Activated CD8-positive, alpha-beta memory T cell treated with anti-CD3 and anti-CD28 coated beads, Interleukin-2, amount 50 U/mL, for 4 hours (primary cell): ENCODE measurements around the gene MICAL3.

Experiments used
- DNase-seq: peaks from one replicate; pipeline ENCODE4 v3.0.0-alpha.2; 2020

Gene MICAL3

DNA sequence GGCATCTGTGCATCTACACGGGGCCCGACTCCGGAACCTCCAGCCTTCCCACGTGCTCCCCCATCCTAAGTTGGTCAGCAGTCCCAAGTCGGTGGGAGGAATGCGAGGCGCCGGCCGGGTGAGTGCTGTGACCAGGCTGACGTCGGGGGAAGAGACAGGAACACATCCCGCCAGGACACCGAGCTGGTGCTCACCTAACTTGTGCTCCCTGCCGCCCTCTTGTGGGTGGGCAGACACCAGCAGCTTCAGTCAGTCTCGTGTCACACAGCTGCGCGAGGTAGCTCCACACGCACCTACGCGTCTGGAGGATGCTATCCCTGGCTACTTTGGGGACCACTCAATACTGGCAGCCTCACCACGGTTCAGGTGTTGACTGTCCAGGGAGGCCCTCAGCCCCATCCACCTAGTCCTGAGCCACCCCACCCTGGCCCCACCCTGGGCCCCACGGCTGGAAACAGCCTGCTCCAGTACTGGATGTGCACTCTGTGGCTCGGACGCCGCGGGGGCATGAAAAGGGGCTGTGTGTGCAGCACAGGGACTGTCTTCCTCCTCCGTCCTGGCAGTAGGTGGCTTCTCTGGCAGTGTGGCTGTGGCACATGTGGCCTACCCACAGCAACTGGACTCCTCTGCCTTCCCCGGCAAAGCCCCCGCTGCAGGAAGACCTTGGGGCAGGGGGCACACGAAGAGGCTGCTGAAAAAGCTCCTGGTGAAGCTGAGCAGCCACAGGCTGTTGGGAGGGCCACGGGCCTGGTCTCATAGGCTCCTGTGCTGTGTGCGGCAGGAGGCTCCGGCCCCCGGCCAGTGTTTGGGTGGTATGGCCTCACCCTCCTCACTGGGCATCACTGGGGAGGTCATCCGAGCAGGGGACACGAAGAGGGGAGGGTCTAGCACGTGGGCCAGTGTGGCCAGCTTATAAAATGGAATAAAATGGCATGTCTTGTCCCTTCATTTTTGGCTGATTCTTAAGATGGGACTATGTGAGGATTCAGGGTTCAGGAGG, 238.9 kb downstream of the MICAL3 start:
- peak; percentile 76 for DNase-seq

DNA sequence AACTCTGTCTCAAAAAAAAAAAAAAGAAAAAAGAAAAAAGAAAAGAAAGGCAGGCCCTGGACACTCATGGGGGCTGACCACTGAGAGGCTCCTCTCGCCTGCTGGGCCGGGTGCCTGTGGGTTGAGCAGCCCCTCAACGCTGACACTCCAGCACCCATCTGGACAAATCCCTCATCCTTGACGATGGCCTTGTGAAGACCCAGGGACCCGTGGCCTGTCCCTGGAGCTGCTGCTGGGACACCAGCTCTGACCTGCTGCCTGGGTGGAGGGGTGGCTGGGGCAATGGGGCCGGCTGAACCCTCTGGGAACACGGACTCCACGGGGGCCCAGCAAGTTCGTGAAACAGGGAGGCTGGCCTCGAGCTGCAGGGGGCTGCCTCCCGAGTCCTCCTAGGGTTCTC, 239.6 kb downstream of the MICAL3 start:
- no peak for DNase-seq

DNA sequence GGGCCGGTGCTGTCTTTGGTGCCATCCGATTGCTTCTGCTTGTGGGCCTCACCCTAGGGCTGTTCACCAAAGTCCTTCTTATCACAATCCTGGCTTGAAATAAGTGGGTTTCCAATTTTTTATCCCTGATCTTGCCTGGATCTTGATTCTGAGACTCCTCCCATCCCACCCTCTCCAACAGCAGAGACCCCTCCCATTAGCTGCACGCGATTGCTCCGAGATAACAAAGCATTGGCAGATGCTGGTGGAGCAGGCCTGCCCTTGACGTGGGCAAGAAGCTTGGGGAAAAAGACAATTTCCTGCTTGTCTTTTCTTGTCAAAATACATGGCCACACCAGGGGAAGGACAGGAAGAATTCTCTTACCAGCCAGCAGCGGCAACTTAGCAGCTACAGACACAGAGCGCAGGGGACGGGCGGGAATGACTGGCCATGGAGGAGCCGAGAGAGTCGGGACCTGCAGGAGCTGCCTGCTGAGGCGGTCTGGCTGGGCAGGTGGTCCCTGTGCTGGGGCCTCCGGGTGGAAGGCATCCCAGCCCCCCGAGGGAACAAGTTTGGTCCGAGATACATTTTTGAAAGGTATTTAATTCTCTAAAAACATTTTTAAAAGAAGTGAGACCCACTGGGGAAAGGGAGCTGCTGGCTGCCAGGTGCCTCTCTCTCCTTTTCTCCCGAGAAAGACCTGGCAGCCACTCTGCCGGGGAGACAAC, 240.4 kb downstream of the MICAL3 start:
- no peak for DNase-seq

DNA sequence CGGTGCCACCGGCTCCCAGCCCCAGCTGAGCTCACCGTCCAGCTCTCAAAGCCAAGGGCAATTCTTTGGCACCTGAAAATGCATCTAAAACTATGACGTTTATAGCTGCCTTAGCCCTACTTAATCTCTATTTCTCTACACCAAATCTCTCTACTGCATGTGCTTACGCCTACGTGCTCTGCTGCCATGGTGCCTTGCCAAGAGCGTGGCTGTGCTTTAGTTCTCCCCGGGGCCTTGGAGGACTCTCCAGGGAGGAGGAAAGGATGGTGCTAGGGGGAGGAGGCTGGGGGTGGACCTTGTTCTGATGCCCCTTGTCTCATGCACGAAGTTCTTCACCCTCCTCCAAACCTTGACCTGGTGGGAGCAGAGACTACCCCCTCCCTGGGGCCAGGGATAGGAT, 241.0 kb downstream of the MICAL3 start:
- no peak for DNase-seq

DNA sequence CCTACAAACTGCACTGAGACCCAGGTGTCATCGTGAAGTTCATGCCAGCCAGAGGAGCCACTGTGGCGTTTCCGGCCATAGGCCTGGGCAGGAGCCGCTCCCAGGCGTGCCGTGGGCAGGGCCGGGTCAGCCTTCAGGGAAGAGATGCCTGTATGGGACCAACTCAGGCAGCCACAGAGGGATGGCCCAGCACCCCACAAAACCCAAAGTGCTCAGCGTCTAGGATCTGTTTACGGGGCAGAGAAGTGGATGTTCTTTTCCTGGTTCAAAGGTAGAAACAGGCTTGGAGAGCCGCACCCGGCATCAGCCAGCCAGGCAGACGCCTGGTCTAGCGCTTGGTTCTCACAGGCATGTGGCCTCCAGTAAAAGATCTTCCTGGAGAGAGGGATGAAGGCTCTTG, 241.7 kb downstream of the MICAL3 start:
- DNase-seq: no peak

DNA sequence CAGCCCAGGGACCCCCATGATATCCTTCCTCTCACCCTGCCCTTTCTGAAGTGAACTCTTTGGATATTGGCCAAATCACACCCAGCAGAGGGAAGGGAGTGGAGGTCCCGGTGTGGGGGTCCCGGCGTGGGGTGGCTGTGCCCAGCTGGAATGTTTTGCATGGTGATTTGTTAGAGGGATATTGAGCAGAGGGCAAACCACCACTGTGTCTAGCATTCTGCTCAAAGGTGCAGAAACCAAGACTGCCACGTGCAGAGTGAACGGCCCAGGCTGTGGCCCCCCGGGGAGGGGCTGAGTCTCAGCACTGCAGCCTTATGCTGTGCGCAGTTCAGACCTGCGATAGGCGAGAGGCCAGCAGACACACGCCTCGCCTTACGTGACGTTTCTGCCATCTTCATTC, 242.2 kb downstream of the MICAL3 start:
- no peak for DNase-seq

DNA sequence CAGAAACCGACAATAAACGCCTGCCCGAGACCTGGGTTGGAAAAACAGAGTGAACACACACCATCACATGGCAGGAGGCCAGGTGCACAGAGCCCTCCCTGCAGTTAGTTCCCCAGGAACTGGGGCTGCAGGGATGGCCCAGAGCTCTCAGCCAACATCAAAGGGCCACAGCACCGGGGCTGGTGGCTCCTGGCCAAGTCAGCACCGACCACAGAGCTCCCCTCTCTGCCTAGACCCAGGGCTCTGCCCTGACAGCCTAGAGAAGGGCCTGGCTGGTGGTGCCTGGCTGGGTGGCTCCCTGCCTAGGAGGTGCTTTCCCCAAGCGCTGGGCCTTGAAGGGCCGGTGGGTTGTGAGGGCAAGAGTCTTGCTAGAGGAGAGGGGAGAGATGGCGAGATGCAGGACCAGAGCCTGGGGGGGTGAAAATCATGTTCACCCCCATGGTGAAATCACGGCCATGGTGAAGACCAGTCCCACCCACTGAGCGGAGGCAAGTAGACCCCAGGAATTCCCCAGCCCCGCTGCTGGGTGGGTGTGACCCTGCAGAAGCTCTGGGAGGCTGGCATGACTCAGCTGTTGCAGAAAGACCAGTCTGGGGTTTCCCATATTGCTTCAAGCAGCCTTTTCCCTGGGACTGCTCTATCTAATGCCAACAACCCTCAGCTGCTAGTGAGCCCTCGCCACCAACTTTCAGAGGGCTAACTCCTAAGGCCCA, 242.9 kb downstream of the MICAL3 start:
- DNase-seq: peak; percentile 71

DNA sequence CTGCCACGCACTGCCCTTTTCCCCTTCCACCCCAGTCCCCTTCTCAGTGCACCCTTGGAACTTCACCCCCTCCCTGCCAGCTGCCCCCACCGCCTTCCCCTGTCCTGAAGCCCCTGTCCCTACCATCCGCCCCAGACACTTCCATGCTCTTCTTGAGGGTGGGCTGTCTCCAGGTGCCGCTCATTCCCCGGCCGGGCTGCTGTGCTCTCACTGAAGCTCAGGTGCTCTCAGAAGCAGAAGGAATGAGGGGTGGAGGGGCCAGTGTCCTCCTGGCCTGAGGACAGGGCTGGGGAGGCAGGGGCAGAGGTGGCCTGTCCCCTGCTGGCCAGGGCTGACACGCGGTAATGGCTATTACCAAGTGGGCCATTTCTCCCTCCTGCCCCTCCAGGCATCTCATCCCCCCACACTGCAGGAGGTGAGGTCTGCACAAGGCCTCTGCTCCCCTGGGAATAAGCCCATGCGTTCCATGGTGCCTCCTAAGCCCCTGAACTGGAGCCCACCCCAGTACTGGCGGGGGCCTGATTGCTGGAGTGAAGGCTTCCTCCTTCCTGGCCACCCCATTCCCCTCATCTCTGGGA, 243.5 kb downstream of the MICAL3 start:
- no peak for DNase-seq

DNA sequence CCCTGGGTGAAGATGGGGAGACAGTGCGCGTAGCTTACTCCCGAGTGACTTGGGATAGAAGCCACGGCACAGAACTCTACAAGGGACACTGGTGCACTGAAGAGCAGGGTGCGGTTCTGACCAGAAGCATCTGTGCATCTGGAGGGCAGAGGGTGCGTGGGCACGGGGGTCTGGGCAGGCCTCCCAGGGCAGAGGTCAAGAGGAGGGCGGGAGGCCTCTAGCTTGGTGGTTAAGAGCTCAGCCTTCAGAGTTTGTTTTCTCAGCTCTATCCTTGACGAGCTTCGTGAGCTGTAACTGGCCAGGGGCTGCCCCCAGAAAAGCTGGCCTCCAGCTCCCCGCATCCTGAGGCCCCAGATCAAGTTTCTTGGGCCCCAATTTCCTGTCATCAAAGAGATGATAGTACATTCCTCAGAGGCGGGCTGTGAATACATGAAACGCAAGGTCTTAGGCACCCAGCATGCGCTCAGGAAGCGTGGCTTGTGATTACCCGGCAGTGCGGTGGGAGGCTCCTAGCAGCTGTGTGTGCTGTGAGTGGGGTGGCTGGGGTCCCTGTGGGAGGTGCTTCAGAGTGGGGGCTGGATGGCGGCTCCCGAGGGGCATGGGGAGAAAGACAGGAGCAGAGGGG, 244.1 kb downstream of the MICAL3 start:
- no peak for DNase-seq

DNA sequence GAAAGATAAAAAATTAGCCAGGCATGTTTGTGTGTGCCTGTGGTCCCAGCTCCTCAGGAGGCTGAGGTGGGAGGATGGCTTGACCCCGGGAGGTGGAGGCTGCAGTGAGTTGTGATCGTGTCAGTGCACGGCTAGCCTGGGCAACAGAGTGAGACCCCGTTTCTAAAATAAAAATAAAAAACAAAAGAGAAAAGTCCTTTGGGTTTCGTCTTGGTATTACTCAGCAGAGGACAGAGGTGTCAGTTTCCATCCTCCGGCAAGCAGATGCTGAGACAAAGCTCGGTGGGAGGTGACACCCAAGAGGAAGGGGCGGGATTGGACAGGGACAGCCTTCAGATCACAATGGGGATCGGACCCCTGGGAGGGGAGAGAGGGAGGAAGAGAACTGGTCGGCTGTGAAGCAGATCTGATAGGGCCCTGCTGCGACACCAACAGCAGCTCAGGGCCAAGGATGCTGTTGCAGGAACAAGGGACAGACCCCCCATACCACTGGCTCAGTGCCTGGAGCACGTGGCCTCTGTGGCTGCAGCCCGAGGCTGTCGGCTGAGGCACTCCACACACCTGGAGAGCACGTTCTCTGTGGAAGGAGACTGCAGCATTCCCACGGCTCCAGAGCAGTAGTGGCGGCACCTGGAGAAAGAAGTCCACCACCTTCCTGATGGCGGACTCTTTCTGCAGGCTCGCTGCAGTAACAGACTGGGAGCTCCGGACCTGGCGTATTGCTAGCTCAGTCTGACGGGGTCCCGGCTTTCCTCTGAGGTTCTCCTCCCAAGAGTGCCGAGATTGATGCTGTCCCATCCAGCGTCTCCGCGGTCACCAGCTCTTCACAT, 244.9 kb downstream of the MICAL3 start:
- DNase-seq: no peak

DNA sequence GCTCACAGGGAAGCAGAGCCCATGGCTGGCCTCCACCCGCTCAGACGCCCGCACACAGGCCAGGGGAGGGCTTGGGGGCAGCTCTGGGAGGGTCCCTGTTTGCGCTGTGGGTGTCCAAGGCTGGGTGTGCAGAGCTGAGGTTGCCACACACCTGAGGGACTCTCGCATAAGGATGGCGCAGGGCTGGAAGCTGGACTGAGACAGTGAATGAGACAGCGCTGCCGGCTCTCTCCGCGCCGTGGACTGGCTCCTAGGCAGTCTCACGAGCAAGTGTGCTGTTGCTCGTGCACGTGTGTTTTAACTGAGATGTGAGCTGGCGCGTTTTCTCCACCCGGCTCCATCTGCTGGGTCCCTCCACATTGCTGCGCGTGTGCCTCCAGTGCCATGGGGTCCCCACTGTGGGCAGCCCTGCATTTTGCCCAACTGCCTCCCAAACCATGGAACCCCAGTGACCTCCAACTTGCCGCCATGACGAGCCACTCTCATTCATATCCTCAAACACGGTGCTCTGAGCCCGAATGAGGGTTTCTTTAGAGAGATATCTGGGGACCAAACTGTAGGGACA, 245.9 kb downstream of the MICAL3 start:
- no peak for DNase-seq

DNA sequence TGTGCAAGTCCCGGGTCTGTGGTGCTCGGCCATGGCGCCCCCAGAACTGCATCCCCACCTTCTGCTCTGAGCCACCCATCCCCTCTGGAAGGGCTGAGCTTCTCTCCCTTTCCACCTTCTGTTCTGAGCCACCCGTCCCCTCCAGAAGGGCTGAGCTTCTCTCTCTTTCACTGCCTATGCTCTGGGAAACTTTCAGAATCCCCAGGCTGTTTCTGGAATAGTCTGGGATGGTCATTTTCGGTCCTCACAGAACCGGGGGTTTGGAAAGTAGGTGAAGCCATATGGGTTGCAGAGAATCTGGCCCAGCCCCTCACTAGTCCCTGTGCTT, 246.7 kb downstream of the MICAL3 start:
- DNase-seq: no peak

DNA sequence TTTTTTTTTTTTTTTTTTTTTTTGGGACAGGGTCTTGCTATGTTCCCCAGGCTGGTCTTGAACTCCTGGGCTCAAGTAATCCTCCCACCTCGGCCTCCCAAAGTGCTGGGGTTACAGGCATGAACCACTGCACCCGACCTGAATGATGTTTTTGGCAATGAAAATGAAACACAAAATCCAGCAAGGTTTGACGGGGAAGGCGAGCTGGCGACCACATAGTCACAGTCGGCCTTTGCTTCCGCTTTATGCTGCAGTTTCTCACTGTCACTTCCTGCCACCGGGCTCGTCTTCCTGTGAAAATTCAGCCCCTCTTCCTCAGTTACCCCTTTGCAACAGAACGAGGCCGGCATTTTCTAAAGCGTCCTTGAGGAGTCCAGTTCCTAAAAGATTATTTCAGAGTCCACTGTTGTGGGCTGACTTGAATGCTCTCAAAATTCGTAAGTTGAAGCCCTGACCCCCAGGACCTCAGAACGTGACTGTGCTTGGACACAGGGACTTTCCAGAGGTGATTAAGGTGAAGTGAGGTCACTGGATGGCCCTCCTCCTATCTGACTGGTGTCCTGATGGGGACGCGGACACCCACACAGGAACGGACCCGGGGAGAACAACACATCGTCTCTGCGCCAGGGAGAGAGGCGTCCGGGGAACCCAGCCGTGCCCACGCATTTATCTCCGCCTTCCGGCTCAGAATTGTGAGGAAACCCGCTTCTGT, 247.2 kb downstream of the MICAL3 start:
- DNase-seq: peak; percentile 66

DNA sequence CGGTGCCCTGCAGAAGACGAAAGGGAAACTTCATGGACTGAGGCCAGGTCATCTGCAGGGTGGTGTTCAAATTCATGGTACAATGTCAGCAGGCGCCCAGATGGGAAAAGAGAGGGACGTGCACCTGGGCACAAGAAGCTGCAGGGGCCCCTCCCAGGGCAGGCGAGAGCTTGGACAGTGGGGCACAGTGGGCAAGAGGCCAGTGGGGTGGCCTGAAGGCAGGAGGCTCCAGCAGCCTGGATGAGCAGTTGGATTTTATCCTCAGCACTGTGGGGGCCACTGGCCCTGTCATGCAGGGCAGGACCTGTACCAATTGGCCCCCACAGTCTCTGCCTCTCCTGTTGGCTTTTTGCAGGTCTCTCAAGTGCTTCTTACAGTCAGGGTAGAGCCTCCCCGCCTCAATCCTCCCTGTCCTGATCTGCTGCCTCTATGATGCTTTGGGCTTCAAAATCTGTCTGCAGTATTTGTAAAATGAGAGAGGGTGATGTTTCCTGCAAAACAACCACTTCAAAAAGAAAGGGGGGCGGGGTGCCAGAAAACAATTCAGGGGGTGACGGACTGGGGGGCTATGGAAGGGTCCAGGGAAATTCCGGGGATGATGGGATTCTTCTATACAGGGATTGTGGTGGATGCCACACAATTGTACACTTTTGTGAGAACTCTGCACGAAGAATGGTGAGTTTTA, 248.4 kb downstream of the MICAL3 start:
- no peak for DNase-seq

DNA sequence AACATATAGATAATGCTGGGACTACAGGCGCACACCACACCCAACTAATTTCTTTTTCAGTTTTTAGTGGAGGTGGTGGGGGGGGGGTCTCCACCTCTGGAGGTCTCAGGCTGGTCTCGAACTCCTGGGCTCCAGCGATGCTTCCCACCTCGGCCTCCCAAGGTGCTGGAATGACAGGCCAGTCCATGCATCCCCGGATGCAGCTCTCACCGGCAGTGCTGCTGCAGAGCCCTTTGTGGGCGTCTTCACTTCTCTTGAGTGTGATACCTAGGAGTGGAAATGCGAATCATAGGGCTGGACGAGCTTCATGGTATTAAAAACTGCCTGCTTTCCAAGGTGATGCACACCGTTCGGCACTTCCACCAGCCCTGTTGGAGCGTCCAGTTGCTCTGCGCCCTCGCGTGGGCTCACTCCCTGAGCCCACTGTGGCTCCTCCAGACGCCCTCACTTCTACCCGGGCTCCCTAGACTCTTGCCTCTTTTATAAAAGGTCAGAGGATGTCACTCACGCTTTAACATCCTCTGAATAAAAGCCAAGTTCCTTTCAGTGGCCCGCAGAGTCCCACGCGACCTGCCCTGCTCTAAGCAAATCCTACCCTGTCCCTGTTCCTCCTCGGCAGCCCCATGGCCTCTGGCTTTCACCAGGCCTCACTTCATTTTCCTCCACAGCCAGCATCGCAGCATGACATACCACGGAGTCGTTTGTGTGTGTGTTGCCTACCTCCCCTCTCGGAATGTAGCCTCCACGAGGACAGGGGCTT, 249.3 kb downstream of the MICAL3 start:
- no peak for DNase-seq

DNA sequence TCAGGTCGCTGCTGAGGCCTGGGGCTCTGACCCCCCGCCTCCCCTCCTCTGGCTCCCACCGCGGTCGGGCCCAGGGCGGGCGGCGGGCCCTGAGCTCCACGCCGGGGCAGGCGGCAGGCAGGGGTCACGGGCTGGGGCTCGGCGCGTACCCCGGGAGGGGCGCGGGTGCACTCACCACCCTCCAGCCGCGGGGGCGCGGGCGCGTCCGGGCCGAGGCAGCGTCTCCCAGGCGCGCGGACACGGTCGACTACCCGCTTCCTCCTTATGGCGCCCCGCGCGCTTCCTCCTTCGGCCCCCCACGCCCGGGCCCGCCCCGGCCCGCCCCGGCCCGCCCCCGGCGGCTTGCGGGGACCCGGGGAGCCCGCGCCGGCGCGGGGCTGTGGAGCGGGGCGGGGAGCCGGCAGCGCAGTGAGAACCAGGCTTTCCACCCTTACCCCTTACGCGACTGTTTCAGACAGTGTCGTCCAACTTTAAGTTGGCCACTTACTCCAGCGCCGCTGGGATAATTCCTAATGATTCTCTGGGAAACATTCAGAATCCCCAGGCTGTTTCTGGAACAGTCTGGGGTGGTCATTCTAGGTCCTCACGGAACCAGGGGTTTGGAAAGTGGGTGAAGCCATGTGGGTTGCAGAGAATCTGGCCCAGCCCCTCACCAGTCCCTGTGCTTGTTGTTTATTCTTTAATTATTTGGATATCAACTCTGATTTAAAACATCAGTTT, 250.0 kb downstream of the MICAL3 start, which contains the start of gene BID:
TSS of gene BID (minus strand) at position 264 of the 720 bp plus-strand sequence. CDS start 24,353 bp downstream, outside the sequence.
- peak; percentile 34 for DNase-seq

DNA sequence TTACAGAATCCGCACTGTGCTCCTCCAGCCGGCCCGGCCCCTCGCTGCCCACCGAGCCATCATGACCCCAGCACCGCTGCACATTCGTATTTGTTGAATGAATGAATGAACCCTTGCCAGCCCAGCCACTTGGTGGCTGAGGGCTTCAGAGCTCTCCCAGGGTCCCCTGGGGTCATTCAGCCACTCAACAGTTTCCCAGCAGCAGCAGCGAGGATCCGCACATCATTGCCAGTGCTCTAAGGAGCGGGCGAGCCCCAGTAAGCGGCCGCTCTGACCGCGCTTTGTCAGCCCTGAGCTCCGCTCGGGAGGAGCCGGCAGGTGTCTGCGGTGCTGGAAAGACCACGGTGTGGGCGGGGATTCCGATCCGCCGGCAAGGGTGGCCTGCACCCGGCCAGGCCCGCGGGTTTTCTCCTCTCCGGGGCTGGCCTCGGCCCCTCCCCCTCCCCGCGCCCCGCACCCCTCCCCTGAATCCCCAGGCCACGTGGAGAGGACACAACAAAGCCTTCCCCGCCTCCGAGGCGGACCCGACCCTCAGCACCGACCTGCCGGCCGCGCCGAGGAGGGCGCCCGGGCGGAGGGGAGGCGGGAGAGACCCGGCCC, 250.7 kb downstream of the MICAL3 start:
- peak; percentile 71 for DNase-seq
